A549 (cell line): ENCODE measurements around the gene TP53I11. TPM values are rescaled to one million over a fixed set of nuclear protein-coding genes. Genes with fewer than 3 reads are reported as not detected.
A peak's percentile ranks its signal among the peaks of the same experiment; 100 is the strongest.

ENCODE experiments used
- ATAC-seq, 2 experiments: fragments of 200-7000 bp in 1 of 2; fragments of >200 bp in 1 of 2; cut with Nextera tagmentation in 1 of 2; cut with Tn5 transposase in 1 of 2; 3 replicates each; pipeline versions ENCODE4 v1.8.0 to v1.9.1; 2018 to 2020; ENCODE audit warnings: mild to moderate bottlenecking in 1 of 2, moderate library complexity in 1 of 2
- CTCF ChIA-PET: fragments of 300-600 bp; sonication (Branson Sonifier 250); formaldehyde crosslinking; extraction: SDS; loops from one replicate; lab custom pipeline; 2021; ENCODE audit warnings: antibody characterized with exemption, inconsistent platforms; lab: Yijun Ruan, JAX
- POLR2A ChIA-PET: fragments of 350-600 bp; formaldehyde crosslinking; extraction: SDS; loops from one replicate; lab custom pipeline; 2021; ENCODE audit warnings: antibody characterized with exemption, inconsistent platforms; lab: Yijun Ruan, JAX
- DNase-seq, 2 experiments: peaks; one replicate each; pipeline versions ENCODE4 v3.0.0 to v3.0.0-alpha.2; 2011 to 2016; ENCODE audit warnings: low read depth in 1 of 2, low spot score in 1 of 2
- FAIRE-seq: peaks from 2 replicates; lab custom pipeline; 2011; peaks lifted over from hg19 to GRCh38; lab: Jason Lieb, UNC
- H3K27ac ChIP-seq, 2 experiments: fragments of >200 bp; sonication (Bioruptor Twin); formaldehyde crosslinking; 3 replicates each; pipeline ENCODE4 v1.5.1; 2016 to 2017
- H3K4me1 ChIP-seq: fragments of >200 bp; sonication (Bioruptor Twin); formaldehyde crosslinking; 3 replicates; pipeline ENCODE4 v1.6.1; 2016
- H3K4me2 ChIP-seq: fragments of >200 bp; sonication (Bioruptor Twin); formaldehyde crosslinking; 3 replicates; pipeline ENCODE4 v1.6.1; 2016
- H3K4me3 ChIP-seq: fragments of >200 bp; sonication (Bioruptor Twin); formaldehyde crosslinking; 3 replicates; pipeline ENCODE4 v1.5.1; 2016
- H3K9me3 ChIP-seq: fragments of >200 bp; sonication (Bioruptor Twin); formaldehyde crosslinking; 3 replicates; pipeline ENCODE4 v1.6.1; 2016
- BCL3 ChIP-seq: fragments of >200 bp; sonication (Bioruptor Twin); formaldehyde crosslinking; IDR thresholded peaks from 3 replicates; pipeline ENCODE4 v1.6.1; 2016
- CBX8 ChIP-seq: fragments of 200-600 bp; sonication (generic); IDR thresholded peaks from 2 replicates; pipeline ENCODE4 v1.6.1; 2016
- CEBPB ChIP-seq, 2 experiments: fragments of >200 bp in 1 of 2; sonication (Bioruptor Twin) in 1 of 2; formaldehyde crosslinking in 1 of 2; IDR thresholded peaks; 2 replicates each; pipeline ENCODE4 v1.6.1; 2012 to 2016
- CHD2 ChIP-seq: fragments of 150-350 bp; IDR thresholded peaks from 2 replicates; pipeline ENCODE4 v1.6.1; 2014; ENCODE audit warnings: low read length; ENCODE audit not compliant: partially characterized antibody
- E2F6 ChIP-seq: IDR thresholded peaks from 2 replicates; pipeline ENCODE4 v1.6.1; 2012; ENCODE audit warnings: low read depth, borderline replicate concordance
- ELK1 ChIP-seq: fragments of 150-350 bp; IDR thresholded peaks from 2 replicates; pipeline ENCODE4 v1.6.1; 2014; ENCODE audit warnings: low read depth, mild to moderate bottlenecking, low read length
- FOSB ChIP-seq: fragments of 250-450 bp; sonication (Bioruptor Pico); IDR thresholded peaks from 2 replicates; pipeline ENCODE4 v1.5.0; 2020; ENCODE audit warnings: mild to moderate bottlenecking, moderate library complexity
- GATA3 ChIP-seq: IDR thresholded peaks from 2 replicates; pipeline ENCODE4 v1.6.1; 2012; ENCODE audit warnings: borderline replicate concordance
- HES2 ChIP-seq: fragments of >200 bp; sonication (Bioruptor Twin); formaldehyde crosslinking; IDR thresholded peaks from 2 replicates; pipeline ENCODE4 v1.6.1; 2016
- HOXB5 ChIP-seq: fragments of 250-450 bp; sonication (Bioruptor Pico); IDR thresholded peaks from 2 replicates; pipeline ENCODE4 v1.5.0; 2020; ENCODE audit warnings: mild to moderate bottlenecking, moderate library complexity
- JUNB ChIP-seq: fragments of >200 bp; sonication (Bioruptor Twin); formaldehyde crosslinking; IDR thresholded peaks from 2 replicates; pipeline ENCODE4 v1.6.1; 2016
- KDM5A ChIP-seq: fragments of 200-600 bp; sonication (generic); IDR thresholded peaks from 2 replicates; pipeline ENCODE4 v1.6.1; 2016; ENCODE audit warnings: antibody characterized with exemption, mild to moderate bottlenecking
- POLR2AphosphoS2 ChIP-seq: conservative IDR thresholded peaks from 2 replicates; pipeline ENCODE4 v1.6.1; 2012; ENCODE audit warnings: low read length, improper control_type of control experiment, inconsistent platforms
- RARB ChIP-seq: fragments of 250-450 bp; sonication (Bioruptor Pico); IDR thresholded peaks from 2 replicates; pipeline ENCODE4 v1.8.0; 2021; ENCODE audit warnings: mild to moderate bottlenecking, moderate library complexity
- ZC3H11A ChIP-seq: fragments of 450-650 bp; IDR thresholded peaks from 2 replicates; pipeline ENCODE4 v1.6.1; 2014; ENCODE audit warnings: antibody characterized with exemption, mild to moderate bottlenecking
- WGBS: methylation state at CpG from one replicate; pipeline ENCODE4 v1.1.6; 2017; ENCODE audit errors: missing lambda C conversion rate; 5-methylcytosine and 5-hydroxymethylcytosine counted together
- polyA plus RNA-seq, 4 experiments: library from polyadenylated mRNA; depleted of rRNA in 3 of 4; stranded (reverse); fragments of >200 nt; fragmentation: RNase III in 1 of 4; extraction: RNeasy Plus Mini Kit Qiagen cat#74134 plus additional on column Dnase treatment in 1 of 4; gene quantifications; 2 replicates in 3 of 4; 3 replicates in 1 of 4; pipeline ENCODE4 v1.2.3, GENCODE V29; 2011 to 2017

TP53I11 gene
- polyA plus RNA-seq, 2 of the 4 experiments (the other 2 are of a cell fraction), result 11.2 to 28.2 TPM

GRCh38 chr11:44976576-44976975 lies 25.9 kb upstream of the TP53I11 start:
- CTCF ChIA-PET, result interaction anchor here (1.0 to 7.8 kb wide), 5 partner anchors 10 to 128 kb away, joined by 3 to 49 read pairs (median 4); no protein-coding TSS in a partner anchor
- no peak overlapping the region for H3K27ac ChIP-seq
- TF ChIP-seq FOSB (CRISPR knock-in tag) (no peak), JUNB (no peak), E2F6 (no peak), ZC3H11A (no peak), HES2 (no peak), CBX8 (no peak), CHD2 (no peak), ELK1 (no peak), RARB (CRISPR knock-in tag) (no peak), KDM5A (no peak)
- TF ChIP-seq, all 56 proteins: peak for 0
- H3K9me3 ChIP-seq, result no peaks in the 10 kb centered on the region
- 85% methylated on average over 5 of the region's 5 CpGs for WGBS
- ATAC-seq, result no peak
- DNase-seq, result no peak
- peaks cover 42% of the 10 kb centered on the region for H3K4me1 ChIP-seq
- H3K4me2 ChIP-seq, result no peak overlapping the region
- H3K4me3 ChIP-seq, result no peak overlapping the region
- POLR2A ChIA-PET, result no interaction called here
- no peak for FAIRE-seq

GRCh38 chr11:44974402-44975000 lies 23.8 kb upstream of the TP53I11 start:
- Histone ChIP-seq H3K4me2 (no peak overlapping the region), H3K4me3 (no peak overlapping the region), H3K4me1 (peaks cover 25% of the 10 kb centered on the region), H3K27ac (no peak overlapping the region), H3K9me3 (no peaks in the 10 kb centered on the region)
- no peak for DNase-seq
- ATAC-seq, result no peak
- ChIA-PET POLR2A (interaction anchor here (0.5 kb wide), 1 partner anchor 11 kb away, joined by 3 read pairs; no protein-coding TSS in a partner anchor), CTCF (interaction anchor here (1.8 kb wide), 1 partner anchor 19 kb away, joined by 5 read pairs; no protein-coding TSS in a partner anchor)
- no peak for FAIRE-seq
- WGBS, result 87% methylated on average over 12 of the region's 12 CpGs
- TF ChIP-seq GATA3, result no peak
- TF ChIP-seq CEBPB (IDR thresholded peaks at IDR 0.05), result peak; percentile 28 to 40; a peak in 2 of 4 replicates
- TF ChIP-seq POLR2AphosphoS2, result no peak

- H3K27ac ChIP-seq, result no peak overlapping the region
- H3K4me2 ChIP-seq, result no peak overlapping the region
- no peaks in the 10 kb centered on the region for H3K9me3 ChIP-seq
- no peak overlapping the region for H3K4me3 ChIP-seq
- CTCF ChIA-PET, result interaction anchor here (1.0 to 1.8 kb wide), 2 partner anchors 19 to 47 kb away, joined by 3 to 5 read pairs; no protein-coding TSS in a partner anchor
- DNase-seq (no peak), ATAC-seq (no peak), FAIRE-seq (no peak)
- TF ChIP-seq HOXB5 (no peak), BCL3 (no peak)
- WGBS, result 75% methylated on average over 13 of the region's 13 CpGs
- peaks cover 18% of the 10 kb centered on the region for H3K4me1 ChIP-seq
- POLR2A ChIA-PET, result no interaction called here
Observed at GRCh38 chr11:44973632-44974401, 23.1 kb upstream of the TP53I11 start.
